H1 (cell line): ENCODE data around the gene METAP1D. TPM values are rescaled to one million over a fixed set of nuclear protein-coding genes. Genes with fewer than 3 reads are reported as not detected.

ENCODE experiments used
- CTCF ChIA-PET: fragments of 300-600 bp; sonication (Branson Sonifier 250); formaldehyde crosslinking; loops from one replicate; lab custom pipeline; 2021; ENCODE audit not compliant: partially characterized antibody; lab: Charles Lee
- POLR2A ChIA-PET: fragments of 300-600 bp; sonication (Branson Sonifier 250); formaldehyde crosslinking; loops from one replicate; lab custom pipeline; 2021; ENCODE audit warnings: inconsistent platforms; ENCODE audit not compliant: partially characterized antibody; lab: Charles Lee
- DNase-seq, 2 experiments: peaks; one replicate each; pipeline versions ENCODE4 v3.0.0 to v3.0.0-alpha.2; 2010 to 2022; ENCODE audit warnings: low spot score in 2 of 2, low read depth in 1 of 2, mixed read lengths in 1 of 2
- FAIRE-seq: peaks from 2 replicates; lab custom pipeline; 2011; peaks lifted over from hg19 to GRCh38; lab: Jason Lieb, UNC
- H2AFZ ChIP-seq: 2 replicates; pipeline ENCODE4 v1.8.1; 2012; ENCODE audit warnings: low read length, inconsistent platforms
- H2AK5ac ChIP-seq: 2 replicates; pipeline ENCODE4 v1.6.1; 2013; ENCODE audit warnings: low read depth, low read length
- H2BK120ac ChIP-seq: replicated peaks from 2 replicates; pipeline ENCODE3; 2013; ENCODE audit warnings: low read depth, low read length, inconsistent platforms
- H2BK12ac ChIP-seq: 2 replicates; pipeline ENCODE4 v1.6.1; 2013; ENCODE audit warnings: low read depth, low read length
- H2BK15ac ChIP-seq: 2 replicates; pipeline ENCODE4 v1.6.1; 2013; ENCODE audit warnings: low read length
- H2BK20ac ChIP-seq: 2 replicates; pipeline ENCODE4 v1.6.1; 2013; ENCODE audit warnings: low read length
- H2BK5ac ChIP-seq: 2 replicates; pipeline ENCODE4 v1.6.1; 2013; ENCODE audit warnings: low read depth, low read length
- H3K14ac ChIP-seq: 2 replicates; pipeline ENCODE4 v1.6.1; 2013; ENCODE audit warnings: inconsistent platforms; ENCODE audit not compliant: insufficient read length
- H3K18ac ChIP-seq: 2 replicates; pipeline ENCODE4 v1.6.1; 2013; ENCODE audit warnings: low read length; ENCODE audit errors: extremely low read depth
- H3K23ac ChIP-seq: 2 replicates; pipeline ENCODE4 v1.6.1; 2013; ENCODE audit warnings: inconsistent platforms; ENCODE audit not compliant: insufficient read length
- H3K23me2 ChIP-seq: 2 replicates; pipeline ENCODE4 v1.6.1; 2013; ENCODE audit warnings: low read depth, low read length
- H3K27ac ChIP-seq: 2 replicates; pipeline ENCODE4 v1.6.1; 2011; ENCODE audit warnings: low read depth, low read length, inconsistent platforms
- H3K27me3 ChIP-seq, 4 experiments: replicated peaks in 1 of 4; 1 replicate in 1 of 4; 2 replicates in 3 of 4; pipeline versions ENCODE4 v1.6.1 to v1.8.1; 2011 to 2013; ENCODE audit warnings: low read length in 3 of 4, mild to moderate bottlenecking in 3 of 4, inconsistent platforms in 2 of 4, mixed read lengths in 2 of 4, moderate library complexity in 1 of 4; ENCODE audit not compliant: control insufficient read depth in 3 of 4, insufficient read depth in 3 of 4; ENCODE audit errors: extremely low read depth in 1 of 4
- H3K36me3 ChIP-seq, 4 experiments: 2 replicates each; pipeline versions ENCODE4 v1.6.1 to v1.8.1; 2011 to 2013; ENCODE audit warnings: mild to moderate bottlenecking in 4 of 4, low read length in 3 of 4, moderate library complexity in 2 of 4, control low read depth in 1 of 4, inconsistent platforms in 1 of 4; ENCODE audit not compliant: insufficient read depth in 4 of 4, control insufficient read depth in 2 of 4
- H3K4ac ChIP-seq: replicated peaks from 2 replicates; pipeline ENCODE3; 2013; ENCODE audit warnings: low read length, low read depth, mixed read lengths, inconsistent platforms; ENCODE audit not compliant: insufficient read length
- H3K4me1 ChIP-seq, 4 experiments: replicated peaks in 1 of 4; 1 replicate in 1 of 4; 2 replicates in 3 of 4; pipeline versions ENCODE4 v1.6.1 to v1.8.1; 2011 to 2013; ENCODE audit warnings: low read length in 3 of 4, inconsistent platforms in 2 of 4, mixed read lengths in 1 of 4; ENCODE audit not compliant: insufficient read depth in 4 of 4, control insufficient read depth in 3 of 4
- H3K4me2 ChIP-seq, 2 experiments: 2 replicates each; pipeline versions ENCODE4 v1.6.1 to v1.8.1; 2011 to 2013; ENCODE audit warnings: low read depth in 2 of 2, low read length in 2 of 2, control low read depth in 1 of 2, inconsistent platforms in 1 of 2, mild to moderate bottlenecking in 1 of 2; ENCODE audit not compliant: insufficient read depth in 1 of 2
- H3K4me3 ChIP-seq, 4 experiments: fragments of 200-600, 300-600 bp in 1 of 4; sonication (generic), shearing (Covaris generic), sonication (Bioruptor Twin) in 1 of 4; 2 replicates each; pipeline versions ENCODE4 v1.5.1 to v1.8.1; 2011 to 2016; ENCODE audit warnings: low read length in 4 of 4, low read depth in 3 of 4, control low read depth in 2 of 4, inconsistent platforms in 2 of 4, mild to moderate bottlenecking in 2 of 4, mixed read lengths in 1 of 4, moderate library complexity in 1 of 4; ENCODE audit not compliant: insufficient read depth in 2 of 4; ENCODE audit errors: extremely low read depth in 1 of 4
- H3K56ac ChIP-seq: replicated peaks from 2 replicates; pipeline ENCODE3; 2013; ENCODE audit warnings: low read depth, mild to moderate bottlenecking, mixed read lengths, low read length, inconsistent platforms; ENCODE audit not compliant: insufficient read length
- H3K79me1 ChIP-seq: 2 replicates; pipeline ENCODE4 v1.6.1; 2013; ENCODE audit warnings: low read depth, low read length, control low read depth
- H3K79me2 ChIP-seq, 2 experiments: 2 replicates each; pipeline versions ENCODE4 v1.6.1 to v1.8.1; 2012 to 2013; ENCODE audit warnings: low read length in 2 of 2, mild to moderate bottlenecking in 2 of 2, inconsistent platforms in 1 of 2; ENCODE audit not compliant: insufficient read depth in 2 of 2, control insufficient read depth in 1 of 2
- H3K9ac ChIP-seq, 4 experiments: replicated peaks in 1 of 4; 1 replicate in 1 of 4; 2 replicates in 3 of 4; pipeline versions ENCODE4 v1.6.1 to v1.8.1; 2011 to 2013; ENCODE audit warnings: low read depth in 3 of 4, low read length in 3 of 4, control low read depth in 2 of 4, mild to moderate bottlenecking in 2 of 4, moderate library complexity in 2 of 4, inconsistent platforms in 1 of 4; ENCODE audit errors: extremely low read depth in 1 of 4
- H3K9me3 ChIP-seq, 2 experiments: 2 replicates each; pipeline versions ENCODE4 v1.6.1 to v1.8.1; 2012 to 2013; ENCODE audit warnings: mild to moderate bottlenecking in 2 of 2, moderate library complexity in 2 of 2, control low read depth in 1 of 2, inconsistent platforms in 1 of 2, low read depth in 1 of 2, low read length in 1 of 2, mixed read lengths in 1 of 2; ENCODE audit not compliant: insufficient read depth in 2 of 2
- H4K20me1 ChIP-seq, 2 experiments: replicated peaks in 1 of 2; 2 replicates each; pipeline versions ENCODE3 to v1.8.1; 2011 to 2013; ENCODE audit warnings: inconsistent platforms in 2 of 2, low read length in 2 of 2, mild to moderate bottlenecking in 1 of 2; ENCODE audit not compliant: insufficient read depth in 2 of 2, control insufficient read depth in 1 of 2
- H4K5ac ChIP-seq: 2 replicates; pipeline ENCODE4 v1.6.1; 2013; ENCODE audit warnings: low read length, low read depth, mixed read lengths, inconsistent platforms; ENCODE audit not compliant: insufficient read length
- H4K8ac ChIP-seq: 2 replicates; pipeline ENCODE4 v1.8.0; 2013; ENCODE audit warnings: mild to moderate bottlenecking, moderate library complexity, low read length, inconsistent platforms; ENCODE audit not compliant: insufficient read depth; ENCODE audit errors: extremely low read depth
- H4K91ac ChIP-seq: replicated peaks from 2 replicates; pipeline ENCODE3; 2013; ENCODE audit warnings: low read length, mixed read lengths, inconsistent platforms; ENCODE audit not compliant: insufficient read length
- ATF3 ChIP-seq: IDR thresholded peaks from 2 replicates; pipeline ENCODE4 v1.6.1; 2011; ENCODE audit warnings: low read depth, mild to moderate bottlenecking, low read length; ENCODE audit not compliant: insufficient read depth
- BRCA1 ChIP-seq: IDR thresholded peaks from 2 replicates; pipeline ENCODE4 v1.6.1; 2012; ENCODE audit warnings: low read depth, low read length, improper control_type of control experiment
- CEBPB ChIP-seq: IDR thresholded peaks from 2 replicates; pipeline ENCODE4 v1.6.1; 2012; ENCODE audit warnings: low read depth, low read length
- CREB1 ChIP-seq: IDR thresholded peaks from 2 replicates; pipeline ENCODE4 v1.6.1; 2012; ENCODE audit warnings: inconsistent platforms
- CTCF ChIP-seq, 3 experiments: IDR thresholded peaks; 1 replicate in 2 of 3; 2 replicates in 1 of 3; pipeline versions ENCODE4 v1.5.1 to v1.6.1; 2011; ENCODE audit warnings: low read length in 3 of 3, mild to moderate bottlenecking in 3 of 3, inconsistent platforms in 2 of 3, low read depth in 1 of 3, moderate library complexity in 1 of 3; ENCODE audit not compliant: insufficient read depth in 1 of 3; ENCODE audit errors: control extremely low read depth in 1 of 3
- FOSL1 ChIP-seq: IDR thresholded peaks from 2 replicates; pipeline ENCODE4 v1.6.1; 2011; ENCODE audit warnings: mild to moderate bottlenecking, low read depth, low read length, moderate library complexity; ENCODE audit not compliant: insufficient read depth
- PHF8 ChIP-seq: fragments of 200-600 bp; sonication (generic); conservative IDR thresholded peaks from 2 replicates; pipeline ENCODE4 v1.7.1; 2012; ENCODE audit warnings: low read depth, mild to moderate bottlenecking, inconsistent platforms, low read length, moderate library complexity
- RAD21 ChIP-seq, 2 experiments: IDR thresholded peaks in 1 of 2; conservative IDR thresholded peaks in 1 of 2; 2 replicates each; pipeline ENCODE4 v1.6.1; 2011; ENCODE audit warnings: low read depth in 2 of 2, low read length in 2 of 2, improper control_type of control experiment in 1 of 2, inconsistent platforms in 1 of 2, mild to moderate bottlenecking in 1 of 2, moderate library complexity in 1 of 2
- SIRT6 ChIP-seq: IDR thresholded peaks from one replicate; pipeline ENCODE4 v1.7.1; 2012; ENCODE audit warnings: low read length, inconsistent platforms
- SP4 ChIP-seq: IDR thresholded peaks from 2 replicates; pipeline ENCODE4 v1.6.1; 2012; ENCODE audit warnings: low read length, inconsistent platforms
- TAF1 ChIP-seq: IDR thresholded peaks from 2 replicates; pipeline ENCODE4 v1.6.1; 2011; ENCODE audit warnings: mild to moderate bottlenecking, low read depth, low read length
- WGBS, 2 experiments: shearing (Covaris generic) in 1 of 2; methylation state at CpG; one replicate each; pipeline versions ENCODE4 v1.1.6 to v1.1.7; 2013 to 2015; ENCODE audit warnings: low lambda C conversion rate in 2 of 2, mixed read lengths in 2 of 2, inconsistent platforms in 1 of 2, low coverage in 1 of 2, missing lambda C conversion rate in 1 of 2; ENCODE audit not compliant: insufficient replicate concordance in 2 of 2, insufficient coverage in 1 of 2, insufficient read length in 1 of 2; ENCODE audit errors: extremely low coverage in 1 of 2, missing lambda C conversion rate in 1 of 2; 5-methylcytosine and 5-hydroxymethylcytosine counted together
- polyA plus RNA-seq, 7 experiments: library from polyadenylated mRNA; depleted of rRNA in 3 of 7; stranded (reverse) in 5 of 7; unstranded in 2 of 7; fragments of >200 nt in 5 of 7; fragments of 200-250 nt in 2 of 7; gene quantifications; 1 replicate in 5 of 7; 2 replicates in 1 of 7; 4 replicates in 1 of 7; pipeline versions ENCODE4 v1.2.1 to v1.2.3, GENCODE V29; 2011 to 2013; ENCODE audit warnings: missing spikeins in 2 of 7, mixed read lengths in 2 of 7
- total RNA-seq: library from RNA; stranded (reverse); fragmentation: NEBNext Ultra II Directional; extraction: Animal tissue kit (Norgen Biotek cat#: 25700); gene quantifications from 2 replicates; pipeline ENCODE4 v1.2.1, GENCODE V29; 2021

METAP1D gene
- total and polyA plus RNA-seq, 2 of the 8 experiments (the other 6 are each of a cell fraction or from before 2014, with no cell fraction given) = 3.9 to 6.2 TPM

- H2AFZ ChIP-seq = no peak overlapping the region
- H3K79me1 ChIP-seq = no peaks in the 10 kb centered on the region
- H3K23ac ChIP-seq = no peak overlapping the region
- H3K14ac ChIP-seq = no peak overlapping the region
- no peak overlapping the region for H3K9ac ChIP-seq
- DNase-seq (no peak), FAIRE-seq (no peak)
- no peak overlapping the region for H3K27ac ChIP-seq
- 82% methylated on average over 2 of the region's 2 CpGs; no CpG with 5 or more reads in 1 of the 2 experiments for WGBS, 2 experiments
- no peak overlapping the region for H4K91ac ChIP-seq
- H2AK5ac ChIP-seq = no peak overlapping the region
- no peaks in the 10 kb centered on the region for H3K4me1 ChIP-seq
- H2BK15ac ChIP-seq = no peak overlapping the region
- H2BK20ac ChIP-seq = no peak overlapping the region
- peaks cover 0 to 2% of the 10 kb centered on the region in 2 experiments for H4K20me1 ChIP-seq
- no peak overlapping the region for H3K56ac ChIP-seq
- no peak overlapping the region for H2BK5ac ChIP-seq
- no peak overlapping the region for H2BK120ac ChIP-seq
- no peak overlapping the region for H3K4me2 ChIP-seq
- ChIA-PET CTCF (interaction anchor here (1.0 kb wide), 1 partner anchor 119 kb away, joined by 4 read pairs; no protein-coding TSS in a partner anchor), POLR2A (interaction anchor here (0.8 kb wide), 1 partner anchor 11 kb away, joined by 3 read pairs; no protein-coding TSS in a partner anchor)
- no peak overlapping the region for H4K5ac ChIP-seq
- no peaks in the 10 kb centered on the region for H3K9me3 ChIP-seq
- H3K23me2 ChIP-seq = no peaks in the 10 kb centered on the region
- no peaks in the 10 kb centered on the region for H3K79me2 ChIP-seq
- no peak overlapping the region for H2BK12ac ChIP-seq
- H3K36me3 ChIP-seq = peaks cover 0 to 18% (median 1%) of the 10 kb centered on the region in 4 experiments; a peak in 3 of 8 replicates
- no peak overlapping the region for H4K8ac ChIP-seq
- no peak overlapping the region for H3K4me3 ChIP-seq
- H3K18ac ChIP-seq = no peak overlapping the region
- no peak overlapping the region for H3K4ac ChIP-seq
- H3K27me3 ChIP-seq = no peaks in the 10 kb centered on the region
- TF ChIP-seq PHF8 (no peak), CEBPB (no peak), SP4 (no peak), CTCF (IDR thresholded peaks at IDR 0.05; ENCODE audit: control extremely low read depth in 1 of 3, insufficient read depth in 1 of 3, low read depth in 1 of 3, low read length in 3 of 3) (no peak), SIRT6 (no peak), ATF3 (no peak), TAF1 (no peak), CREB1 (no peak), RAD21 (IDR thresholded peaks at IDR 0.05 in 1 of 2, conservative IDR thresholded peaks at IDR 0.05 in 1 of 2; ENCODE audit: low read depth in 2 of 2, low read length in 2 of 2) (no peak), FOSL1 (no peak), BRCA1 (no peak)
Observed at GRCh38 chr2:171985076-171985475, 14.7 kb upstream of the METAP1D start.
